DMS114 treated with DMSO at 0.1 percent for 48 hours (cell line): ENCODE data around the gene KCNN3.

ENCODE experiments used
- DNase-seq: peaks from one replicate; lab custom pipeline; 2025; ENCODE audit not compliant: unreplicated experiment; lab: John Stamatoyannopoulos, UW

The KCNN3 gene

GRCh38 chr1:154861607-154862094, 8.4 kb downstream of the KCNN3 start:
- no peak for DNase-seq

- DNase-seq, result no peak
Observed at GRCh38 chr1:154860156-154860870, 9.8 kb downstream of the KCNN3 start.

- no peak for DNase-seq
Observed at GRCh38 chr1:154859786-154860155, 10.3 kb downstream of the KCNN3 start.

- DNase-seq, result no peak
Observed at GRCh38 chr1:154859151-154859785, 10.8 kb downstream of the KCNN3 start.

GRCh38 chr1:154857441-154858215, 12.5 kb downstream of the KCNN3 start:
- DNase-seq, result no peak

- DNase-seq, result no peak
Observed at GRCh38 chr1:154857022-154857421, 13.1 kb downstream of the KCNN3 start.

GRCh38 chr1:154856544-154856943, 13.5 kb downstream of the KCNN3 start:
- no peak for DNase-seq

GRCh38 chr1:154856049-154856448, 14.0 kb downstream of the KCNN3 start:
- DNase-seq, result no peak

- DNase-seq, result no peak
Observed at GRCh38 chr1:154855186-154855851, 14.8 kb downstream of the KCNN3 start.

- no peak for DNase-seq
Observed at GRCh38 chr1:154852845-154853244, 17.2 kb downstream of the KCNN3 start.

GRCh38 chr1:154851392-154852177, 18.5 kb downstream of the KCNN3 start:
- no peak for DNase-seq

- no peak for DNase-seq
Observed at GRCh38 chr1:154849645-154850131, 20.4 kb downstream of the KCNN3 start.

GRCh38 chr1:154848983-154849382, 21.1 kb downstream of the KCNN3 start:
- no peak for DNase-seq

GRCh38 chr1:154847891-154848290, 22.2 kb downstream of the KCNN3 start:
- DNase-seq, result no peak

GRCh38 chr1:154846565-154847442, 23.3 kb downstream of the KCNN3 start:
- DNase-seq, result no peak

GRCh38 chr1:154845879-154846278, 24.2 kb downstream of the KCNN3 start:
- DNase-seq, result no peak

- DNase-seq, result no peak
Observed at GRCh38 chr1:154845174-154845573, 24.9 kb downstream of the KCNN3 start.

- no peak for DNase-seq
Observed at GRCh38 chr1:154844297-154844681, 25.8 kb downstream of the KCNN3 start.

- DNase-seq, result no peak
Observed at GRCh38 chr1:154843636-154844296, 26.3 kb downstream of the KCNN3 start.
